ENCODE results near the gene MRPL20.
"Not testable (repeated sequence)": the region's sequence is repeated elsewhere in the genome, so short reads cannot be mapped to it uniquely, and the experiment has no call there.

Gene MRPL20

DNA sequence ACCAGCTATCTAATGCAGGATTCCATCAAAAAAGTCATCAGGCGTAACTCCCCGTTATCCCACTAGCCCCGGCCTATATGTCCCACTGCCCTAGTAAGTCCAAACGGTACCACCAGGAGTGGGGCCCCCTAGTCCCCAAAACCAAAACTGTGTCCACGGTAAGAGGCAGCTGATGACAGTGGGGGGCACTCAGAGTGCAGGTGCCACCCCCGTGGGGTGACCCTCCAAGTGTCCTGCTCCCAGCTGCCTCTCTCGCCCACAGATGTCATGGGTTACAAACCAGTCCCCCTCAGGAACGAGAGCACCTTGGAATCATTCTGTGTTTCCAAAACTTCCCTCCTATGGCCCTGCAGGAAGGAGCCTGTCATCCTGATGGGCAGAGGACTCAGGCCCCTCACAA lies 21.2 kb downstream of the MRPL20 start:
- no peak for DNase-seq (ENCODE audit: low read depth)

- not testable (repeated sequence) for DNase-seq (ENCODE audit: low read depth)
Measured at GRCh38 chr1:1385339-1385738, 21.8 kb downstream of the MRPL20 start.

DNA sequence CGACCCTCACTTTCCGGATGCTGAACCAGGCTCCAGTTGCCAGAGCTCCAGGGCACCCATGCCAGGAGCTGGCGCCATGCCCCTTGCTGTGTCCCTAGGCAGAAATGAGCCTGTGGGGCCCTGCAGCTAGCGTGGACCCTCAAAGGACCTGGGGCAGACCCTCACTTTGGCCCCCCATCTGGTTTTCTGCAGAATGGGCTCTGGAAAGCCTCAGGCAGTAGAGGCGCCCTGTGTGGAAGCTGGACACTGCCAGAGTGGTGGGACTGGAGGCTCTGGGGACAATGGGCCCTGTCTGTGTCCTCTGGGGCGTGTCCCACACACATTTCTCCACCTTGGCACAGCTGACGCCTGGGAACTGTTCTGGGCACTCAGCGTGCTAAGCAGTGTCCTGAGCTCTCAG lies 25.8 kb downstream of the MRPL20 start:
- DNase-seq (ENCODE audit: low read depth) = no peak

GRCh38 chr1:1380860-1381259 lies 26.2 kb downstream of the MRPL20 start:
- DNase-seq (ENCODE audit: low read depth) = no peak

DNA sequence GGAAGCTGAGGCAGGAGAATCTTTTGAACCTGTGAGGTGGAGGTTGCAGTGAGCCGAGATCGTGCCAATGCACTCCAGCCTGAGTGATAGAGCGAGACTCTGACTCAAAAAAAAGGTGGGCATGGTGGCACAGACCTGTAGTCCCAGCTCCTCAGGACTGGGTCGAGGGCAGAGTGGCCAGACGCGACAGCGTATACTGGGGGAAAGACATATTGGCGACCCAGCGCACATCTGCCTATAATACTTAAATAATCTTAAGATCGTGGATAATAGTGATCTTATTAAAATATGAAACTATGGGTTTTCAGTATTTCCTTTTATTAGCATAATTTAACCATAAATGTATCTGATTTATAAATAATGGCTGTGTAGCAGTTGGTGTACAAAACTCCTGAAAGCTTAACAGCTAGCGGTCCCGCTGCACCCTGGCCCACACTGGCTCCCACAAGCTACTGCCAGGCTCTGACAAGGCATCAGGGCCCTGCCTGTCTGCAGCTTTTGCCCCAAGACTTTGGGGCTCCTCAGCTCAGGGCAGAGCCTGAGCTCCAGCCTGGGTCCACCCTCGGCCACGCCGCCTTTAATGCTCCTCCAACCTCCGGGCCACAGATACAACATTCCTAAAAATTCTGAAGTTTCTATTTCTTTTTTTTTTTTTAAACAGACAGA lies 29.4 kb downstream of the MRPL20 start:
- DNase-seq (ENCODE audit: low read depth) = no peak

GRCh38 chr1:1376551-1377226 lies 30.4 kb downstream of the MRPL20 start:
- no peak for DNase-seq (ENCODE audit: low read depth)

- peak; percentile 100 for DNase-seq (ENCODE audit: low read depth)
Measured at GRCh38 chr1:1374929-1375662, 32.0 kb downstream of the MRPL20 start, which contains the start of gene AURKAIP1. TSS of gene AURKAIP1 (minus strand) at chr1:1375207. CDS start at chr1:1374756, 451 bp downstream.

DNA sequence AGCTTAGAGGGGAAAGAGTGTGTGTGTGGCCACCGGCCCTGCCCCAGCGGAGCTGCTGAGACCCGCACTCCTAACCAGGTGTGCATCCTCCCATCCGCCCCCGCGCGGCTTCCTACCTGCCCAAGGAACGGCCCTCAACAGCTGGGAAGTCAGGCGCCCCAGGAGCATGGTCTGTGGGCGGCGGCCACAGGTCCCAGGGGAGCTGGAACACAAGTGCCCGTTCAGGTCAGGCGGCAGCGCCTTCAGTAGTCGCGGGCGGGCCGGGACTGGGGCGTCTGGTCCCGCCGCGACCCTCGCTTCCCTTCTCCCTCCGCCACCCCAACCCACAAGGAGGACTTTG lies 32.5 kb downstream of the MRPL20 start:
- DNase-seq (ENCODE audit: low read depth) = no peak

DNA sequence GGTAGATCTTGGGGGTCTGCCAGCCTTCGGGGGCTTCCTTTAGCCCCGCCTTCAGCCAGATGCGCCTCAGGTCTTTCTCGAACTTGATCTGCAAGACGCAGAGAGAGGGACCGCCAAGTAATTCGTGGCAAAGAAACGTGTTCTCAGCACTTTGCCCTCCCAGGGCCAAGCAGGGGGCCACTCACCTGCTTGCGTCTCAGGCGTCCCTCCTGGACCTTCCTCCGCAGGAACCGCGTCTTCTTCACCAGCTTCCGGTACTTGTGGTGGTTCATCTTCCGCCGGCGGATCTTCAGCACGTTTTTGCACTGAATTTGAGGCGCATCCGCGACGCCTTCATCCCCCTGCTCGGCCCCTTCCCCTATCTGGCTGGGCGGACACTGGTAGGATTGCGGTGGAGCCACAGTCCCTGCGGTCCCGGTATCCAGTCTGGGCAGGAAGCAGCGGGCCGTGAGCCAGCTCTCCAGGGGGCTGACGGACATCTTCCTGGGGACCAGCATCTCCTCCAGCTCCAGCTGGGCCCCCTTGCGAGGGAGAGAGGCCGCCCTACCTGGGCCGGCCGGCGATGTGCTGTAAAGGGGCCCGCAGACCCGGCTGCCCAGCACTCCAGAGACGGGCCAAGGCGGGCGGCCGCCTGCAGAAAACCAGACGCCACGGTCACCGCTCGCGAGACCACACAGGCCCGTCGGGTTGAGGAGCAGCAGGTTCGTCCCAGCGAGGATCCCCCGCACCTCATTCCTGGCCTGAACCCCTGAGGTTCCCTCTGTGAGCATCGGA lies 33.1 kb downstream of the MRPL20 start:
- no peak for DNase-seq (ENCODE audit: low read depth)

DNA sequence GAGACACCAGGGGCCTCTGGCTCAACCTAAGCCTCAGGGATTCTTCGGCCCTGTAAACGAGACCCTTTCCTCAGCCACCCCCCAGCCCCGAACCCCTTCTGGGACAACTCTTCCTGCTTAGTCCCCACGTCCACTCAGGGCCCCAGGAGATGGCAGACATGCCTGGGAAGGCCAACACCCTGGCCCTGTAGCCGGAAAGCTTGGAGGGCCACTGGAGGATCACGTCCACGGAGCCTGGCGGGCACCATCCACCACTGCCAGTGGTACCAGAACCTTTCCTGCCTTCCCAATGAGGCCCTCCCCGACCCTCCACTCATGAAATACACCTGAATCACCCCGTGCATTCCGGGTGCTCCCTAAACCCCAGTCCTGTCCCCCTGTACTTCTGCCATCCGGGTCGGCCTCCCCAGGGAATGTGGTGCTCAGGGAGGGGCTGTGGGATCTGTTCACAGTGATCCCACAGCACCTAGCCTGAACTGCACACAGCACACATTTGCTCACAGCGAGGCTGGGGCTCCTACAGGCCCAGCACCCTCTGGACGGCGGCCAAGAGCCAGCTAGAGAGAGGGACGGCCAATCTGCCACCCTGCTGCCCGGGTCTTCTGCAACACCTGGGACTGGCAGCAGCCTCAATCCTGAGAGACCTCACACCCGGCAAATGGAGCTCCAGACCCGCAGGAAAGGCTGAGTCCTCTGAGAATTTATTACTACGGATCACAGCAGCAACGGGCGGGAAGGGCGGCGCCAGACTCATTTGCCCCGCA lies 33.9 kb downstream of the MRPL20 start:
- DNase-seq (ENCODE audit: low read depth) = no peak

- peak; percentile 59 for DNase-seq (ENCODE audit: low read depth)
Measured at GRCh38 chr1:1371746-1372711, 35.1 kb downstream of the MRPL20 start.

DNA sequence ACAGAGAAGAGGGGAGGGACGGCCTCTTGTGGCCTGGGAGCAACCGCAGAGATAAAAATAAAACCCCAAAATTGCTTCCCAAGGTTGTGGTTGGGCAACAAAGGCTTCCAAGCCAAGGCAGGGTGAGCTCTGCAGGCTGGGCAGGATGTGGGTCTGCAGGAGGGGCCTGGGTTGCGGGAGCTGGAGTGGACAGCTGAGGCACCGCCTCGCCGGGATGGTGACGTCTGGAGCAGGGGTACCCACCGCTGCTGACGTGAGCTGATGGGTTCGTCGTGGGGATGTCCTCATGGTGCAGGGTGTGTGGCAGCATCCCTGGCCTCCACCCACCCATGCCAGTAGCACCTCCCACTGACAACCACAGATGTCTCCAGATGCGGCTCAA lies 35.7 kb downstream of the MRPL20 start:
- DNase-seq (ENCODE audit: low read depth) = peak; percentile 80

DNA sequence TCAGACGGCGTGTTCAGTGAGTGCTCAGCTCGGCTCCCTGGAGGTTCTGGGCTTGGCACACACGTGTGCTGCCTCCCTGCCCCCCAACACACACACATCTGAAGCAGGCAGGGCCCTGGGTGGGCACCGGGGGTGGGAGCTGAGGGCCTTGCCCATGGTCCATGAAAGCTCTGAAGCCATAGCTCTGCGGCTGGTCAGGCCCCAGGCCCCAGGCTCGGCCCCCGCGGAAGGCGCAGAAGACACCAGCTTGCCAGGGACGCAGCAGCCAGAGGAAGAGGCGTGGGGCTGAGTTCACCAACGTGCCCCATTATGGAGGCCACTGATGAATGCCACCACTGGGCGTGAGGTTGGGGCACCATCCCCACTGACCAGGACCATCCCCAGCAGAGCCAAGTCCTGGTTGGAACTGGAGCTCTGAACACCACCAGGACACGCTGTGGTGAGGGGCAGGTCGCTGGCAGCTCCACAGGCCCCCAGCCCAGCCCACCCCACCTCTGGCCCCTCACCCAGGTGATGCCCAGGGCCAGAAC lies 36.3 kb downstream of the MRPL20 start:
- no peak for DNase-seq (ENCODE audit: low read depth)

DNA sequence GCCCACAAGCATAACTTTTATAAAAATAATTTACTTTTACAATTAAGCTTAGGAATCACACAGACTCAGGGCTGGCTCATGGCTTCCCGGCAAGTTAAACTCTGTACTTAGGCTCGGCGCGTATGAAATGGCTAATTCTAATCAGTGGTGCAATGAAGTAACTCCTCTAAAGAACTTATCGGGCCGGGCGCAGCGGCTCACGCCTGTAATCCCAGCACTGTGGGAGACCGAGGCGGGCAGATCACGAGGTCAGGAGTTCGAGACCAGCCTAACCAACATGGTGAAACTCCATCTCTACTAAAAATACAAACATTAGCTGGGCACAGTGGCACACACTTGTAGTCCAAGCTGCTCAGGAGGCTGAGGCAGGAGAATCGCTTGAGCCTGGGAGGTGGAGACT lies 37.0 kb downstream of the MRPL20 start:
- DNase-seq (ENCODE audit: low read depth) = not testable (repeated sequence)

- DNase-seq (ENCODE audit: low read depth) = no peak
Measured at GRCh38 chr1:1367315-1367714, 39.8 kb downstream of the MRPL20 start.

DNA sequence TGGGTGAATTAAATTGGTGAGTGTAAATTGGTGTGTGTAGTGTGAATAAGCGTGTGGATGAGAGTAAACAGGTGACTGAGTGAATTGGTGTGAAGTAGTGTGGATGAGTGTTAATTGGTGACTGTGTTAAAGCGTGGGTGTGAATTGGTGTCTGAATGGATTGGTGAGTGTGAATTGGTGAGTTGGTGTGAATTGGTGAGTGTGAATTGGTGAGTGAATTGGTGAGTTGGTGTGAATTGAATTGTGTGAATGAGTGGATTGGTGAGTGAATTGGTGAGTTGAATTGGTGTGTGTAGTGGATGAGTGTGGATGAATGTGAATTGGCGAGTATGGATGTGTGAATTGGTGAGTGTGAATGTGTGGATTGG lies 40.4 kb downstream of the MRPL20 start:
- DNase-seq (ENCODE audit: low read depth) = no peak

GRCh38 chr1:1365875-1366698 lies 41.0 kb downstream of the MRPL20 start:
- no peak for DNase-seq (ENCODE audit: low read depth)

GRCh38 chr1:1364266-1364665 lies 42.8 kb downstream of the MRPL20 start:
- DNase-seq (ENCODE audit: low read depth) = no peak

DNA sequence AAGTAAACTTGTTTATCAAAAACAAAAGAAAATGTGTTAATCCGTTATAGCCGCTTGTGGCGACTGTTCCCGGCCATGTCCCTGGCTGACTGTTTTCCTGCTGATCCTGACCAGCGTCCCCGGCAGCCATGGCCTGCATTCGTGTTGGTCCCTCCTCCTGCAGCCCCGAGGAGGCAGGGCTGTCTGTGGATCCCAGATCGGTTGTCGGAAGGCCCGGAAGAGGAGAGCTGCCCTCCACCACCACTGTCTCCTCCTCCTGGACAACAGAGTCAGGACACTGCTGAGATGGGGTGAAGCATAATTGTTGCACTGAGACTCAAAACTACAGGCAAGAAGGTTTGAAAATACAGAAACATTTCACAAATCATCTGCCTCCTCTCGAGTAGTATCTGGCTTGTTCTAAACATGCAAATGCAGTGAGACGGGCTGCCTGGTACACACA lies 45.1 kb downstream of the MRPL20 start:
- DNase-seq (ENCODE audit: low read depth) = peak; percentile 91
